T-helper 1 cell treated with Interleukin-12 subunit alpha and Interleukin-12 subunit beta and Interleukin-4 antibody, amounts not matched to agents 30 μg/mL and 1 μg/mL, for 36 hours (primary cell): ENCODE measurements around the gene OSER1.
A peak's percentile ranks its signal among the peaks of the same experiment; 100 is the strongest.
"Not testable (repeated sequence)": the region's sequence is repeated elsewhere in the genome, so short reads cannot be mapped to it uniquely, and the experiment has no call there.

ENCODE experiments used
- H3K27ac Mint-ChIP-seq: one replicate; pipeline ENCODE4 v1.8.0; 2021; ENCODE audit warnings: mild to moderate bottlenecking, mixed read lengths
- H3K27me3 Mint-ChIP-seq: one replicate; pipeline ENCODE4 v1.8.0; 2021; ENCODE audit warnings: low read depth, mixed read lengths
- H3K36me3 Mint-ChIP-seq: one replicate; pipeline ENCODE4 v1.8.0; 2021; ENCODE audit warnings: low read depth, mixed read lengths
- H3K4me1 Mint-ChIP-seq: one replicate; pipeline ENCODE4 v1.8.0; 2021; ENCODE audit warnings: low read depth, mixed read lengths
- H3K4me3 Mint-ChIP-seq: one replicate; pipeline ENCODE4 v1.8.0; 2021; ENCODE audit warnings: mild to moderate bottlenecking, moderate library complexity, mixed read lengths
- H3K9me3 Mint-ChIP-seq: one replicate; pipeline ENCODE4 v1.8.0; 2021; ENCODE audit warnings: mixed read lengths

OSER1 gene

DNA sequence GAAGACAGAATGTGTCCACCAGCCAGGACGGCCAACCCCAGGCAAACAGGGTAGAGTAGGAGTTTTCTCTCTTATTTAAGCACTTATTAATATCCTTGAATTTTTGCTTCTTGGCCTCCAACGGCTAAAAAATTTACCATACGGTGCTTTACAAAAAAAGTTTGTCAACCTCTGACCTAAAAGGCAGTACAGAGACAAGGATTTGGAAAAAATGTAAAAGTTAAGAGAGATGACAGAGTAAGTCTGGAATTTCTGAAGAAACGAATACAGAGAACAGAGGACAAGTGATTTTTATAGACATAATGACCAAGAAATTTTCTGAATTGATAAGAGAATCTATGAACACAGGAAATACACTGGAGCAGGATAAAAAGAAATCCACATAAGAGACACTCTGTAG, 10.2 kb downstream of the OSER1 start:
- Mint-ChIP-seq H3K9me3 (no peaks in the 10 kb centered on the region), H3K27me3 (no peaks in the 10 kb centered on the region), H3K4me1 (peaks cover 24% of the 10 kb centered on the region), H3K27ac (no peak overlapping the region), H3K4me3 (no peak overlapping the region), H3K36me3 (peaks cover 60% of the 10 kb centered on the region)

DNA sequence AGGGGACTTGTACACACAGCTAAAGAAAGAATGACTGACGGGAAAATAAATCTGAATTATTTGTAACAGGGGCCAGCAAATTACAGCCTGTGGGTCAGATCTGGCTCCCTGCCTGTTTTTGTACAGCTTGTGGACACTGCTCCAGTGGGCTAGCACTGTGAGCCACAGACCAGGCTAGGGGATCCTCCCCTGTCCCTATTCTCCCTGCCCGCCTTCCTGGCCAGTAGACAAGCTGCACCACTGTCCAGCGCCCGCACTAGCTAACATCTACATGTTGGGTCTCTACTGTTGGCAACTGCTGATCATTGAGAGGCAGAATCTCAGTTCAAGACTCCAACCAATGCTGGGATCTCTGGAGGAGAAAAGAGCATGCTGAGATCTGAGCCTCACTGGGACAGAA, 10.7 kb downstream of the OSER1 start:
- Mint-ChIP-seq H3K27ac (peak overlapping the region; percentile 93), H3K36me3 (peaks cover 57% of the 10 kb centered on the region), H3K9me3 (no peaks in the 10 kb centered on the region), H3K27me3 (no peaks in the 10 kb centered on the region), H3K4me3 (no peak overlapping the region), H3K4me1 (peaks cover 24% of the 10 kb centered on the region)

DNA sequence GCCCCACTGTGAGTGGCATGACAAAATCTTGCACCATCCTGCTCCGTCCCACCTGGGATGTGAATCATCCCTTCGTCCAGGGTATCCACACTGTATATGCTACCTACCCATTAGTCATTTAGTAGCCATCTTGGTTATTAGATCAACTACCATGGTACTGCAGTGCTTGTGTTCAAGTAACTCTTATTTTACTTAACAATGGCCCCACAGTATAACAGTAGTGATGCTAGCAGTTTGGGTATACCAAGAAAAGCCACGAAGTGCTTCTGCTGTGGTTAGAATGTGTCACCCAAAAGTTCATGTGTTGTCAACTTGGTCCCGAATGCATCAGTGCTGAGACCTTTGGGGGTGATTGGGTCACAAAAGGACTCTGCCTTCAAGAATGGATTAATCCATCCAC, 11.7 kb downstream of the OSER1 start:
- H3K36me3 Mint-ChIP-seq = peaks cover 57% of the 10 kb centered on the region
- H3K27me3 Mint-ChIP-seq = no peaks in the 10 kb centered on the region
- H3K4me1 Mint-ChIP-seq = peaks cover 24% of the 10 kb centered on the region
- H3K4me3 Mint-ChIP-seq = peak overlapping the region; percentile 74
- H3K27ac Mint-ChIP-seq = peak overlapping the region; percentile 93
- H3K9me3 Mint-ChIP-seq = no peaks in the 10 kb centered on the region

DNA sequence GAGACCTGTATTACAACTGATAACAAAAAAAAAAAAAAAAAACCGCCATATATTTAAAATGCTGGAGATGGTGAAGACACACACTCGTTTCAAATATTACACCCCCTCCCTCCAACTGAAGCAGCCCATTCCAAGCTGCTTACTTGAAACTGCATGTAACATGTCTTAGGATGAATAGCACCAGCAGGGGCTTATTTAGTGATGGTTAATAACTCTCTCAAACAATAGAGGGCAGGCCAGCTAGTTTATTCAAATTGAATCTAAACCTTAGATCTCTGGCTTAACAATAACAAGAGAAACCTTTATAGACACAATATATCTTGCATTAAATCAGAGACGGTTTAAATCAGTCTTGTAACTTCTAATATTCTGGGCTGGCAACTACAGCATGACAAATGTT, 14.3 kb downstream of the OSER1 start:
- Mint-ChIP-seq H3K9me3 (no peaks in the 10 kb centered on the region), H3K4me1 (peaks cover 17% of the 10 kb centered on the region), H3K27me3 (peaks cover 5% of the 10 kb centered on the region), H3K4me3 (no peak overlapping the region), H3K36me3 (peaks cover 43% of the 10 kb centered on the region), H3K27ac (no peak overlapping the region)

DNA sequence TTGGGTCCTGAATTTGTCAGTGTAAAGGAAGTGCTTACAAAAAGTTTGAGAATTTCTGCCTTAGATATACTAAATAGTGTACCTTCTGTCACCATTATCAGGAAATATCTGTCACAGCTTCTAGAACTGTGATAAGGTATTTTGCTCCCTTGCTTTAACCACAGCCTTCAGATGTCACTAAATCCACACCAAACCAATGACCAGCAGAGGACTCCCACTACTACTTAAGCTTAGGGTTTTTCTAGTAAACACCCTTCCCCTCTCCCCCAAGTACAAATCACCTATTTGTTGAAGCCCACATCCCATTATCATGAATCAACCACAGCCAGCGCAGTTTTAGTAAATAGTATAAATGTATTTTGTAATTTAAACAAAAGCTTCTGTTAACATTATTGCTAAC, 15.0 kb downstream of the OSER1 start:
- Mint-ChIP-seq H3K4me1 (peaks cover 18% of the 10 kb centered on the region), H3K27ac (no peak overlapping the region), H3K36me3 (peaks cover 39% of the 10 kb centered on the region), H3K9me3 (no peaks in the 10 kb centered on the region), H3K27me3 (peaks cover 8% of the 10 kb centered on the region), H3K4me3 (no peak overlapping the region)

DNA sequence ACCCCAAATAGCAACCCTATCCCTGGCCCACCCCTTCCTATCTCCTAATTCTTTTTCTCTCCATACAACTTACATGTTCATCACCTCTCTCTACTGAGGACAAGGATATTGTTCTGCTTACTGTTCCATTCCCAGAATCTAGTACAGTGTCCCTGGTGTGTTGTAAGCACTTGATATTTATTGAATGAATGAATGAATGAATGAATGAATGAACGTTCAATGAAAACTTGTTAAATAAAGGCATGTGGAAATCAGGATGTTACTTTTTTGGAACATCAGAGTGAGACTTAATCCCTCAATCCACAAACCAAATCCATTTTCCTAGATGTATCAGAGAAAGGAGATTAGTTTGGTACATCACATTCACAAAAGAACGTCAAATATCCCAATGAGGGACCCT, 16.8 kb downstream of the OSER1 start:
- Mint-ChIP-seq H3K36me3 (peaks cover 23% of the 10 kb centered on the region), H3K4me1 (peaks cover 7% of the 10 kb centered on the region), H3K27ac (no peak overlapping the region), H3K9me3 (no peaks in the 10 kb centered on the region), H3K27me3 (peaks cover 15% of the 10 kb centered on the region), H3K4me3 (no peak overlapping the region)

DNA sequence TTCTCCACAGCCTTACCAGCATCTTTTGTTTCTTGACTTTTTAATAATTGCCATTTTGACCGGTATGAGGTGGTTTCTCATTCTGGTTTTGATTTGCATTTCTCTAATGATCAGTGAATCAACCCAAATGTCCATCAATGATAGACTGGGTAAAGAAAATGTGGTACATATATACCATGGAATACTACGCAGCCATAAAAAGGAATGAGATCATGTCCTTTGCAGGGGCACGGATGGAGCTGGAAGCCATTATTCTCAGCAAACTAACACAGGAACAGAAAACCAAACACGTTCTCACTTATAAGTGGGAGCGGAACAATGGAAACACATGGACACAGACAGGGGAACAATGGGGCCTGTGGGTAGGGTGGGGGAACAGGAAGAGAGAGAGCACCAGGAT, 18.9 kb downstream of the OSER1 start:
- H3K4me1 Mint-ChIP-seq = peaks cover 15% of the 10 kb centered on the region
- not testable (repeated sequence) for H3K4me3 Mint-ChIP-seq, H3K27ac Mint-ChIP-seq, H3K9me3 Mint-ChIP-seq
- H3K36me3 Mint-ChIP-seq = peaks cover 10% of the 10 kb centered on the region
- peaks cover 35% of the 10 kb centered on the region for H3K27me3 Mint-ChIP-seq

DNA sequence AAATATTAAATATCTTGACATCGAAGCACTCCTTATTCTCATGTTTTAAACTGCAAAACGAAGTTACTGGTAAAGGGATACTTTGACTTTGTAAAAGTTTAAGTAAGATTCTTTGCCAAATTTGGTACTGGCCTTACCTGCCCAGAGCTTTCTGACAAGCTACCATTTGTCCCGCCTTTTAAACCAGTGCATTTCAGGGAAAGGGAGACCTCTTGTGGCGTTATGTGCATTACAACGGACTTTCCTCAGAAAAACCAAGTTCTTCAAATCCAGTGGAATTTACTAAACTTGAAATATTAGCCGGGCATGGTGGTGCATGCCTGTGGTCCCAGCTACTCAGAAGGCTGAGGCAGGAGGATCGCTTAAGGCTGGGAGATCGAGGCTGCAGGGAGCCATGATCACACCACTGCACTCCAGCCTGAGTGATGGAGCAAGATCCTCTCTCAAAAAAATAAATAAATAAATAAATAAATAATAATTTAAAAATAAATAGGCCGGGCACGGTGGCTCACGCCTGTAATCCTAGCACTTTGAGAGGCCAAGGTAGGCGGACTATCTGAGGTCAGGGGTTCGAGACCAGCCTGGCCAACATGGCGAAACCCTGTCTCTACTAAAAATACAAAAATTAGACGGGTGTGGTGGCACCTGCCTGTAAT, 20.2 kb downstream of the OSER1 start:
- H3K27ac Mint-ChIP-seq, H3K36me3 Mint-ChIP-seq, H3K9me3 Mint-ChIP-seq, H3K4me3 Mint-ChIP-seq: not testable (repeated sequence)
- peaks cover 48% of the 10 kb centered on the region for H3K27me3 Mint-ChIP-seq
- H3K4me1 Mint-ChIP-seq = peaks cover 15% of the 10 kb centered on the region

DNA sequence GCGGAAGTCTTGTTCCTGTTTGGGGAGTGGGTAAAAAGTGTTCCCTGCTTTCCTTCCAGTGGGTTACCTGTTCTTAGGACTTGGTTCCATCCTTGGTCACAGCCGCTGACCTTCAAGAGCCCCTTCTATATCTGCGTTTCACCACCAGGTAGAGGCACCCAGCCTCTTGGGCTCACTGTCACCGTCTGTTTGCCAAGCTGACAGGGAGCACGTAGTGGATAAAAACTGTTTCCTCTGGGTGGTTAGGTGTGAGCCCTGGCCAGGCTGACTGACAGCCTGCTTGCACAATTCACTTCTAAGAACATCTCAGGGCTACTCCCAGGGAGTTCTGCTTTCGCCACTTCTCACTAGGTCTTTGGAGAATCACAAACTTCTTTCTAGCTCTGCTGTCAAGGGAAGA, 21.8 kb downstream of the OSER1 start:
- H3K36me3 Mint-ChIP-seq = no peaks in the 10 kb centered on the region
- H3K27ac Mint-ChIP-seq = no peak overlapping the region
- H3K4me1 Mint-ChIP-seq = peaks cover 15% of the 10 kb centered on the region
- H3K4me3 Mint-ChIP-seq = no peak overlapping the region
- peaks cover 58% of the 10 kb centered on the region for H3K27me3 Mint-ChIP-seq
- H3K9me3 Mint-ChIP-seq = no peaks in the 10 kb centered on the region

DNA sequence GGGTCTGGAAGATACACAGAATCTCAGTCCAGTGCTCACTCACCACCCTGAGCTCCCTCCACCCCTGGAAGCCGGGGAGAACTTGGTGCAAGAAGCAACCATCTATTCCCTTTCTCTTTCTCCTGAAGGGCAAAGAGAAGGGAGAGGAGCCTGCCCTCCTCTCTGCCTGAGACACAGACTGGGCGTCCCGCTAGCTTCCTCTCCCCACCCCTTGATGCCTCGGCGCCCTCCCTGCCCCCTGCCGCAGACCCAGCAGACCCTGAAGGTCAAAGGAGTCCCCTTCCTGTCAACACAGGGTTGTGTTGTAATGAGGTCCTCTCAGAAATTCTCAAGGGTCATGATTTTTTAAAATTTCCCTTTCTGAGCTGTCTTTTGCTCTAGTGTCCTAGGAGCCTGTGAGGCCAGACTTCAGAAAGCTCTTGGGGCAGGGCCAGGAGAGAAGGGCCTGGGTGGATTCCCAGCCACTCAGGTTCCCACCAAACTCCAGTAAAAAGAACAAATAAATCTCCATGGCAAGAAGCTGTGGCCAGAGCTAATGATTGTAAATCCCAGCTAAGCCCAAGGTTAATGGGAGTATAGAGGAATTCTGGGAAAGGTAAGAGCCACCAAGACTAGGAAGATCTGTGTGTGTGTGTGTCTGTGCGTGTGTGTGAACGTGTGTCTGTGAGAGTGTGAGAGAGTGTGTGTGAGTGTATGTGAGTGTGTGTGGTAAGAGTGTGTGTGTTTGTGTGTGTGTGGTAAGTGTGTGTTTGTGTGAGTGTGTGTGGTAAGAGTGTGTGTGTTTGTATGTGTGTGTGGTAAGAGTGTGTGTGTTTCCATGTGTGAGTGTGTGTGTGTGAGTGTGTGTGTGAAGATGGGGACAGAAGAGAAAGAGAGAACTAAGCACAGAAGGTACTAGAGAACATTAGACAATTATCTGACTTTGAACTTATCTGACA, 22.5 kb downstream of the OSER1 start:
- Mint-ChIP-seq H3K27me3 (peaks cover 58% of the 10 kb centered on the region), H3K4me1 (peaks cover 15% of the 10 kb centered on the region), H3K4me3 (peak overlapping the region; percentile 12), H3K36me3 (no peaks in the 10 kb centered on the region), H3K27ac (no peak overlapping the region), H3K9me3 (no peaks in the 10 kb centered on the region)

DNA sequence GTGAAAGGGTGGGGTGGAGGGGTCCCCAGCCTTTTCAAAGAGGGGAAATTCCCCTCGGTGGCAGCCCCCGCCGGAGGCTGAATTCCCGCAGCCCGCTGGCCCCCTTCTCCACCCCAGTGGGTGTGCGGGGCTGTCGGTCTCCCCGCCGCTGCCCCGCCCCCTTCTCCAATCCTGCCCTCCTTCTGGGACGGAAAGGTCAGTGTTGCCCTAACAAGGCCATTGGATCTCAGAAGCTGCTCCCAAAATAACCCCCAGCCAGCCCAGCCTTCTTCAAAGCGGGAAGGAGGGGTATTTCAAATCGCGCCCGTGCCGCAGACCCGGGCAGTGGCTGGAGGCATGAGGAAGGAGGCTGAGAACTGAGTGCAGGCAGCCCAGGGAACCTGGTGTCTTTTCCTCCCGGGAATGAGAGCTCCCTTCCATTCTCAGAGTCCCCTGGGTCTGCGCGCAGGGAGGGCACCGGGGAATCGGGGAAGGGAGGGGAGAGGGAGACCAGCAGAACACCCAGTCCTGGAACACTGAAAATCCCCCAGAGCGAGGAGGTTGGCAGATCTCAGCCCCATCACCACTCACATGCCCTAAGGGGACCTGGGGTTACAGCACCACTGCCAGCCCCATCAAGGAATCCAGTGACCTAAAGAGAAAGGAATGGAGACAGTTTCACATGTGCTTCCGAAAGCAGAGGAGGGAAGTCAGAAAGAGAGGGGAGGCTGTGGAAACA, 23.4 kb downstream of the OSER1 start, which contains the start of gene JPH2:
JPH2 (minus strand) TSS at position 135 of the 718 bp plus-strand sequence. CDS start 483 bp downstream, outside the sequence.
- H3K27ac Mint-ChIP-seq = no peak within 1 kb of the TSS
- H3K27me3 Mint-ChIP-seq = peaks cover 62% of the 10 kb centered on the region
- H3K36me3 Mint-ChIP-seq = no peaks in the 10 kb centered on the region
- H3K4me1 Mint-ChIP-seq = peaks cover 15% of the 10 kb centered on the region
- peak within 1 kb of the TSS; percentile 12 for H3K4me3 Mint-ChIP-seq
- no peaks in the 10 kb centered on the region for H3K9me3 Mint-ChIP-seq

DNA sequence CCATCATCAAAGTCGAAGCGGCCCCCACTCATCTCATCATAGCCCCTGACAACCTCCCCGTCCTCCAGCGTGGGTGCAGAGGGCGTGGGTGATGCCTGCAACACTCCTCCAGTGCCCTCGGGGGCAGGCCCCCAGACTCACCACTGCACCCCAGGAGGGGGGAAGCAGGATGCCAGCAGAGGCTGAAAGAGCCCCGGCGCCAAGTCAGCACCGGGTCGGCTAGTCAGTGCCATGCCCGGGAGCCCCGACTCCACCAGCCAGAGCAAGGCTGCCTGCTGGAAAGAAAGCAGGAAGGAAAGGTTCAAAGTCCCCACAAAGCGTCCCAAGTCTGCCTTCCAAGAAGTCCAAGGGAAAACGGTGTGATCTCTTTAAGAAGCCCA, 23.9 kb downstream of the OSER1 start:
- Mint-ChIP-seq H3K4me1 (peaks cover 15% of the 10 kb centered on the region), H3K27ac (no peak overlapping the region), H3K9me3 (no peaks in the 10 kb centered on the region), H3K27me3 (peaks cover 60% of the 10 kb centered on the region), H3K4me3 (no peak overlapping the region), H3K36me3 (no peaks in the 10 kb centered on the region)

DNA sequence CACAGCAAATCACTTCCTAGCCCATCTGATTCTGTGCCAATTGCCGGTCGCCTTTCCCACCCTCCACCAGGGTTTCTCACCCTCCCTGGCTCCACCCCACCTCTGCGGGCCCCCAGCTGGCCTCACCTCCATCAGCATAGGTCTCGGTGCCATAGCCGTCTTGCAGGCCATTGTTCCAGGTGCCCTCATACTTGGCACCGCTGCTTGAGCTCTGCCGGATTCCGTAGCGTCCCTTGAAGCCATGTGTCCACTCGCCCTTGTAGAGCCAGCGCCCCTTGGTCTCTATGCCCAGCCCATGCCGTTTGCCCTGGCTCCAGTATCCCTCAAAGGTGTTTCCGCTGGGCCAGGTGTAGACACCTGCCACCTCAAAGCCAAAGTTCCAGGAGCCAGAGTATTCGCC, 24.4 kb downstream of the OSER1 start:
- H3K27ac Mint-ChIP-seq = no peak overlapping the region
- H3K36me3 Mint-ChIP-seq = no peaks in the 10 kb centered on the region
- peaks cover 15% of the 10 kb centered on the region for H3K4me1 Mint-ChIP-seq
- H3K27me3 Mint-ChIP-seq = peaks cover 63% of the 10 kb centered on the region
- no peaks in the 10 kb centered on the region for H3K9me3 Mint-ChIP-seq
- H3K4me3 Mint-ChIP-seq = no peak overlapping the region

DNA sequence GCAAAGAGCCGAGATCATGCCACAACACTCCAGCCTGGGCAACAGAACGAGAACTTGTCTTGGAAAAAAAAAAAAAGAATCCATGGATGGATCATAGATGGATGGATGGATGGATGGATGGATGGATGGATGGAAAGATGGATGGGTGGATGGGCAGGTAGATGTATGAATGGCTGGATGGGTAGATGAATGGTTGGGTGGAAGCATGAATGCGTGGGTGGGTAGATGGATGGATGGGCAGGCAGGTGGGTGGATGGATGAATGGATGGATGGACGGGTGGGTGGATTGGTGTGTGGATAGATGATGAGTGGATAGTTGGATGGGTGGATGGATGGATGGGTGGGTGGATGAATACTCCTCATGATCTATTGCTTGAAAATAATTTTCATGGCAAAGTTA, 25.0 kb downstream of the OSER1 start:
- peaks cover 66% of the 10 kb centered on the region for H3K27me3 Mint-ChIP-seq
- peaks cover 13% of the 10 kb centered on the region for H3K4me1 Mint-ChIP-seq
- H3K27ac Mint-ChIP-seq = no peak overlapping the region
- H3K36me3 Mint-ChIP-seq = no peaks in the 10 kb centered on the region
- no peaks in the 10 kb centered on the region for H3K9me3 Mint-ChIP-seq
- no peak overlapping the region for H3K4me3 Mint-ChIP-seq
